Suprapubic skin (tissue), 4 donors: ENCODE data around the gene PRR16. TPM values are rescaled to one million over a fixed set of nuclear protein-coding genes. Genes with fewer than 3 reads are reported as not detected.

Source experiments
- DNase-seq, 2 donors: peaks; one replicate each; pipeline ENCODE4 v3.0.0-alpha.2; 2019; ENCODE audit warnings: low spot score in 2 of 2
- H3K27ac ChIP-seq: fragments of 200-600 bp; sonication (generic); one replicate; pipeline ENCODE4 v1.5.1; 2019
- H3K27me3 ChIP-seq: fragments of 200-600 bp; sonication (generic); one replicate; pipeline ENCODE4 v1.5.1; 2019
- H3K36me3 ChIP-seq: fragments of 200-600 bp; sonication (generic); one replicate; pipeline ENCODE4 v1.5.1; 2019
- H3K4me1 ChIP-seq: fragments of 200-600 bp; sonication (generic); one replicate; pipeline ENCODE4 v1.5.1; 2019
- H3K4me3 ChIP-seq: fragments of 200-600 bp; sonication (generic); one replicate; pipeline ENCODE4 v1.5.1; 2019; ENCODE audit warnings: mild to moderate bottlenecking
- H3K9me3 ChIP-seq: fragments of 200-600 bp; sonication (generic); one replicate; pipeline ENCODE4 v1.5.1; 2019
- EP300 ChIP-seq: sonication (generic); formaldehyde crosslinking; IDR thresholded peaks from one replicate; pipeline ENCODE4 v1.6.1; 2017; ENCODE audit warnings: antibody characterized with exemption
- POLR2A ChIP-seq, 2 donors: fragments of 450-650 bp; IDR thresholded peaks; one replicate each; pipeline ENCODE4 v1.6.1; 2017; ENCODE audit warnings: antibody characterized with exemption in 2 of 2, mild to moderate bottlenecking in 2 of 2, moderate library complexity in 2 of 2
- POLR2AphosphoS5 ChIP-seq, 3 donors: sonication (generic); formaldehyde crosslinking; IDR thresholded peaks; one replicate each; pipeline ENCODE4 v1.6.1; 2017; ENCODE audit warnings: antibody characterized with exemption in 3 of 3
- WGBS: methylation state at CpG from one replicate; pipeline ENCODE4 v1.1.5; 2018; 5-methylcytosine and 5-hydroxymethylcytosine counted together
- total RNA-seq, 4 donors: library from RNA; depleted of rRNA; stranded (reverse); fragments of >200 nt; gene quantifications; one replicate each; pipeline ENCODE4 v1.1.0, GENCODE V29; 2016
- TF ChIP-seq, protein P1 (sequence below), 2 donors: fragments of 200-600 bp in 1 of 2; fragments of 450-650 bp in 1 of 2; sonication (generic) in 1 of 2; IDR thresholded peaks; one replicate each; pipeline ENCODE4 v1.5.1; 2016 to 2019; ENCODE audit warnings: antibody characterized with exemption in 2 of 2, mild to moderate bottlenecking in 1 of 2, moderate library complexity in 1 of 2

PRR16 gene
- total RNA-seq, 4 donors from 2014 or later, result 0.76 to 1.4 (median 1.0) TPM

DNA sequence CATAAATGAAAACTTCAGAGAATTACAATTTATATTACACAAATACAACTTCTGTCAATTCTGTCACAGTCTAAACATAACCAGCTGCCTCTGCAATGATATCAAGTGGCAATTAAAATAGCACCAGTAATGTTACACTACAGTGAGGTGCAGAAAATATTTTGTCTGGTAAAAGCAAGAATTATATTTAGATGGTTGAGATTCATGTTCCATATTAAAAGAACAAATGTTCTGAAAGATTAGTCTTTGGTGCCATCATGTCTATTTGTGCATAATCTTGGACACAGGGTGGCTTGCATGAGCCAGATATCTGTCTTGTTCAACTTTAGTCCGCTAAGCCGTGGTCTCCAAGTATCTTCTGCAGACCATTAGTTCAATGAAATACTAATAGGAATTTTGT is 29.0 kb upstream of the PRR16 start:
- Histone ChIP-seq H3K4me3 (no peak overlapping the region), H3K9me3 (no peaks in the 10 kb centered on the region), H3K27ac (no peak overlapping the region), H3K27me3 (no peaks in the 10 kb centered on the region), H3K36me3 (no peaks in the 10 kb centered on the region), H3K4me1 (no peaks in the 10 kb centered on the region)
- WGBS, result 81% methylated on average over 2 of the region's 2 CpGs
- DNase-seq, result no peak
- TF ChIP-seq, protein P1, sequence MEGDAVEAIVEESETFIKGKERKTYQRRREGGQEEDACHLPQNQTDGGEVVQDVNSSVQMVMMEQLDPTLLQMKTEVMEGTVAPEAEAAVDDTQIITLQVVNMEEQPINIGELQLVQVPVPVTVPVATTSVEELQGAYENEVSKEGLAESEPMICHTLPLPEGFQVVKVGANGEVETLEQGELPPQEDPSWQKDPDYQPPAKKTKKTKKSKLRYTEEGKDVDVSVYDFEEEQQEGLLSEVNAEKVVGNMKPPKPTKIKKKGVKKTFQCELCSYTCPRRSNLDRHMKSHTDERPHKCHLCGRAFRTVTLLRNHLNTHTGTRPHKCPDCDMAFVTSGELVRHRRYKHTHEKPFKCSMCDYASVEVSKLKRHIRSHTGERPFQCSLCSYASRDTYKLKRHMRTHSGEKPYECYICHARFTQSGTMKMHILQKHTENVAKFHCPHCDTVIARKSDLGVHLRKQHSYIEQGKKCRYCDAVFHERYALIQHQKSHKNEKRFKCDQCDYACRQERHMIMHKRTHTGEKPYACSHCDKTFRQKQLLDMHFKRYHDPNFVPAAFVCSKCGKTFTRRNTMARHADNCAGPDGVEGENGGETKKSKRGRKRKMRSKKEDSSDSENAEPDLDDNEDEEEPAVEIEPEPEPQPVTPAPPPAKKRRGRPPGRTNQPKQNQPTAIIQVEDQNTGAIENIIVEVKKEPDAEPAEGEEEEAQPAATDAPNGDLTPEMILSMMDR (IDR thresholded peaks at IDR 0.05), result no peak
- no peak for TF ChIP-seq POLR2A (IDR thresholded peaks at IDR 0.05)
- no peak for TF ChIP-seq POLR2AphosphoS5 (IDR thresholded peaks at IDR 0.05)
- no peak for TF ChIP-seq EP300

DNA sequence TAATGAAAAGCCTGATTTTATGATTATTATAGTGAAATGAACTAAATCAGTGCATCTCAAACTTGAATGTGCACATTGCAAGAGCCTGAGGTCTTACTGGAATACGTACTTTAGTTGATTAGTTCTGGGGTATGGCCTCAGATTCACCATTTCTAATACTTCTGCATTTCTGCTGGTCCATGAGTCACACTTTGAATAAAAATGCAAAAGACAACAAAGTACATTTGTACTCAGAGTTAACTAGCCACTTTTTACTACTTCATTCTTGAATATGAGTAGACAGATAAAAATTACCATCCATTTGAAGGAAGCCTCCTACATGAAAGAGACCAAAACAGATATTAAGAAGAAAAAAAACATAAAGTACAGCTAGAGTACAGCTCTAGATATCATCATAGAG is 27.1 kb upstream of the PRR16 start:
- Histone ChIP-seq H3K27ac (no peak overlapping the region), H3K9me3 (no peaks in the 10 kb centered on the region), H3K4me3 (no peak overlapping the region), H3K4me1 (no peaks in the 10 kb centered on the region), H3K36me3 (no peaks in the 10 kb centered on the region), H3K27me3 (no peaks in the 10 kb centered on the region)
- DNase-seq, result no peak
- 83% methylated on average over 1 of the region's 1 CpG for WGBS
- TF ChIP-seq, protein P1 (IDR thresholded peaks at IDR 0.05), result no peak
- no peak for TF ChIP-seq EP300
- no peak for TF ChIP-seq POLR2A (IDR thresholded peaks at IDR 0.05)
- no peak for TF ChIP-seq POLR2AphosphoS5 (IDR thresholded peaks at IDR 0.05)

DNA sequence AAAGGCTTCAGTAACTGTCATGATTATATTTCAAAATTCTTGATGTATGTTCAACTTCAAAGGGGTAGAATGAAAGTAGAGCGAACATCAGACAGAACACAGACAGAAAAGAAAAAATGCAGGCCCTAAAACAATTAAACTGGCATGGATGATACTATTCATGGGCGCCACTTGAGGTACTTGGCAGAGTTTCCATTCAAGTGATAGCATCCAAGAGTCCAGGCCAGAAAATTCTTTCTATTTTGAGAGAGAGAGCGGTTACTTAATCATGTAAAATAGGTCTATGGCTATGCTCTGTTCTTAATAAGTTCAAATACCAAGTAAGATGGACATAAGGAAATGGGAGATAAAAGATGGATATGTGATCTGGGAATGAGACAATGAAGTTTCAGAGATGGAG is 21.4 kb upstream of the PRR16 start:
- 76% methylated on average over 3 of the region's 3 CpGs for WGBS
- Histone ChIP-seq H3K9me3 (no peaks in the 10 kb centered on the region), H3K4me1 (no peaks in the 10 kb centered on the region), H3K27ac (no peak overlapping the region), H3K27me3 (no peaks in the 10 kb centered on the region), H3K4me3 (no peak overlapping the region), H3K36me3 (no peaks in the 10 kb centered on the region)
- DNase-seq, result no peak
- TF ChIP-seq POLR2A (IDR thresholded peaks at IDR 0.05), result no peak
- TF ChIP-seq POLR2AphosphoS5 (IDR thresholded peaks at IDR 0.05), result no peak
- TF ChIP-seq, protein P1 (IDR thresholded peaks at IDR 0.05), result no peak
- no peak for TF ChIP-seq EP300

DNA sequence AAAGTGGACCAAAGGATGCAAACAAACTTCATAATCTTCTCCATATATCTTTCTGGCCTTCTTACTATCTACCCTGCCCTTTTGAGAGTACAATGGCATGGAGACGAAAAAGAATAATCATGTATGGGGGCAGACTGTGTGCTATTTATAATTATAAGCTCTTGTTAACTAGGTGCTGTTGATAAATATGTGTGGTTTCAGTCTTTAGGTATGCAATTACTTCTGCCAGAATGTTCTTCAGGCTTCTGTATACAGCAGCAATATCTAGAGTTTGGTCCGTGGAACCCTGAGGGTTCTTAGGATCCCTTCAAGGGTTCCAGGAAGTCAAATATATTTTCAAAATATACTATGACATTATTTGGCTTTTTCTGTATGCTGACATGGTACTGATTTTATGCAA is 20.5 kb upstream of the PRR16 start:
- DNase-seq, result no peak
- Histone ChIP-seq H3K27ac (no peak overlapping the region), H3K9me3 (no peaks in the 10 kb centered on the region), H3K36me3 (no peaks in the 10 kb centered on the region), H3K27me3 (no peaks in the 10 kb centered on the region), H3K4me3 (no peak overlapping the region), H3K4me1 (no peaks in the 10 kb centered on the region)
- 82% methylated on average over 2 of the region's 2 CpGs for WGBS
- TF ChIP-seq, protein P1 (IDR thresholded peaks at IDR 0.05), result no peak
- TF ChIP-seq POLR2A (IDR thresholded peaks at IDR 0.05), result no peak
- TF ChIP-seq POLR2AphosphoS5 (IDR thresholded peaks at IDR 0.05), result no peak
- TF ChIP-seq EP300, result no peak

DNA sequence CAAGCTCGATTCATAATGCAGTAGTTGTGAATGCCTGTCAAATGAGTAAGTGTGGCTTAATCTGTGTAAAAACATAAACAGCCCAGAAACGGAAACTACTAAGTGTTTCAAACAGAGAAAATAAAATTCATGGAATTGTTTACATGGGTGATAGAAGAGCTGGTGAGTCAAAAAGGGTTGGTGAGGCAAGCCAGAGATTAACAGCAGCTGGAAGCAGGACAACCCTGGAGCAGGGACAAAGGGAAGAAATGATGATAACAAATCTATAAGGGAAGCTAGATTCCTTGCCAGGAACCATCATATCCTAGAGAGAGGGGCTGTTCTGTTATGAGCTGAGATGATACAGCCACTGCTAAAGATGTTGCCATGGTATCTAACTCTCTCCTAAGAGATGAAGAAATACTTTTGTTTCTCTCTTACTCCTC is 18.0 kb upstream of the PRR16 start:
- DNase-seq, result no peak
- H3K36me3 ChIP-seq, result no peaks in the 10 kb centered on the region
- WGBS, result 39% methylated on average over 2 of the region's 2 CpGs
- no peaks in the 10 kb centered on the region for H3K27me3 ChIP-seq
- H3K4me1 ChIP-seq, result no peaks in the 10 kb centered on the region
- TF ChIP-seq, protein P1 (IDR thresholded peaks at IDR 0.05), result no peak
- no peak for TF ChIP-seq EP300
- no peak for TF ChIP-seq POLR2A (IDR thresholded peaks at IDR 0.05)
- no peak for TF ChIP-seq POLR2AphosphoS5 (IDR thresholded peaks at IDR 0.05)
- no peaks in the 10 kb centered on the region for H3K9me3 ChIP-seq
- no peak overlapping the region for H3K4me3 ChIP-seq
- H3K27ac ChIP-seq, result no peak overlapping the region
